Calu3 (cell line): ENCODE data around the gene SAMD10. TPM values are rescaled to one million over a fixed set of nuclear protein-coding genes. Genes with fewer than 3 reads are reported as not detected.

Experiments
- Bru-seq: library from RNA; stranded (reverse); fragments of 400-500 nt; gene quantifications from one replicate; lab custom pipeline; 2021; lab: Mats Ljungman, UMichigan
- BruChase-seq, 2 experiments: library from RNA; stranded (reverse); fragments of 400-500 nt; gene quantifications; one replicate each; lab custom pipeline; 2021; lab: Mats Ljungman, UMichigan
- BruUV-seq: library from RNA; stranded (reverse); fragments of 400-500 nt; replicated peaks from 2 replicates; lab custom pipeline; 2021; lab: Mats Ljungman, UMichigan
- CTCF ChIA-PET: fragments of 300-600 bp; sonication (Branson Sonifier 250); formaldehyde crosslinking; loops from one replicate; lab custom pipeline; 2022; ENCODE audit warnings: antibody characterized with exemption; lab: Charles Lee
- DNase-seq: peaks from one replicate; pipeline ENCODE4 v3.0.0; 2022
- H3K27ac Mint-ChIP-seq: one replicate; pipeline ENCODE4 v1.8.0; 2022; ENCODE audit warnings: mixed read lengths; ENCODE audit not compliant: unreplicated experiment
- H3K27me3 Mint-ChIP-seq: one replicate; pipeline ENCODE4 v1.8.0; 2022; ENCODE audit warnings: mixed read lengths; ENCODE audit not compliant: unreplicated experiment
- H3K36me3 Mint-ChIP-seq: one replicate; pipeline ENCODE4 v1.8.0; 2022; ENCODE audit warnings: mild to moderate bottlenecking, moderate library complexity, mixed read lengths; ENCODE audit not compliant: insufficient read depth, unreplicated experiment
- H3K4me1 Mint-ChIP-seq: one replicate; pipeline ENCODE4 v1.8.0; 2022; ENCODE audit warnings: mild to moderate bottlenecking, low read depth, mixed read lengths; ENCODE audit not compliant: unreplicated experiment
- H3K4me3 Mint-ChIP-seq: one replicate; pipeline ENCODE4 v1.8.0; 2022; ENCODE audit warnings: mild to moderate bottlenecking, low read depth, moderate library complexity, mixed read lengths; ENCODE audit not compliant: unreplicated experiment
- H3K9me3 Mint-ChIP-seq: one replicate; pipeline ENCODE4 v1.8.0; 2022; ENCODE audit warnings: low read depth, mixed read lengths; ENCODE audit not compliant: unreplicated experiment
- CTCF ChIP-seq: fragments of 200-600 bp; IDR thresholded peaks from one replicate; pipeline ENCODE4 v1.8.0; 2022; ENCODE audit warnings: antibody characterized with exemption; ENCODE audit not compliant: unreplicated experiment
- intact Hi-C: fragments of 100-400 bp; cut with micrococcal nuclease; formaldehyde crosslinking; loops from one replicate; pipeline ENCODE4 v1.10.0; 2022; ENCODE audit not compliant: unreplicated experiment
- long read RNA-seq: library from polyadenylated mRNA; stranded (forward); transcript quantifications from one replicate; pipeline ENCODE4 v2.0.0, GENCODE V29; 2022
- total RNA-seq: library from RNA; stranded (reverse); gene quantifications from 2 replicates; pipeline ENCODE4 v1.2.3, GENCODE V29; 2022

The SAMD10 gene
- total RNA-seq = 23.6 and 23.7 TPM in 2 replicates
- Bru-seq, nascent RNA = percentile 53 among the genes with signal in this experiment
- BruChase-seq, experiment 1, labeled RNA remaining after a 6-hour chase = percentile 67 among the genes with signal in this experiment
- BruChase-seq, experiment 2, labeled RNA remaining after a 2-hour chase = percentile 68 among the genes with signal in this experiment
- long read RNA-seq, transcript SAMD10-201 (5 exons, 2,181 nt) = major isoform, 18 of 45 reads
- long read RNA-seq, partial matches to known transcripts = 4 of 45 reads
- long read RNA-seq, other reads (novel, unspliced or antisense) = 19 of 45 reads

GRCh38 chr20:63979557-63980316 is at the start of gene SAMD10:
TSS of gene SAMD10 (minus strand) at chr20:63979642. CDS start at chr20:63979467, 175 bp downstream.
- peaks cover 83% of the 10 kb centered on the region for H3K36me3 Mint-ChIP-seq
- H3K4me3 Mint-ChIP-seq = peak within 1 kb of the TSS; percentile 81
- peak within 1 kb of the TSS; percentile 87 for H3K27ac Mint-ChIP-seq
- no TSS peak for BruUV-seq
- no peaks in the 10 kb centered on the region for H3K9me3 Mint-ChIP-seq
- peaks cover 53% of the 10 kb centered on the region for H3K4me1 Mint-ChIP-seq
- intact Hi-C loops = no loop called here
- peak; percentile 68 for TF ChIP-seq CTCF
- peak; percentile 81 for DNase-seq
- CTCF ChIA-PET = interaction anchor here (0.5 to 2.5 kb wide), 8 partner anchors 23 to 707 kb away, joined by 3 to 26 read pairs (median 8); partner anchors contain the start of genes ARFGAP1, PTK6 and UCKL1
- no peaks in the 10 kb centered on the region for H3K27me3 Mint-ChIP-seq

GRCh38 chr20:64027981-64028685 is 48.7 kb upstream of the SAMD10 start:
- no peak for DNase-seq
- CTCF ChIA-PET = interaction anchor here (0.6 to 2.4 kb wide), 2 partner anchors 11 to 43 kb away, joined by 4 to 10 read pairs; no protein-coding TSS in a partner anchor
- H3K36me3 Mint-ChIP-seq = peaks cover 81% of the 10 kb centered on the region

GRCh38 chr20:64025826-64026412 is 46.5 kb upstream of the SAMD10 start:
- CTCF ChIA-PET = no interaction called here

More at GRCh38 chr20:64027981-64028685, 48.7 kb upstream of the SAMD10 start:
- no TSS peak for BruUV-seq
- no peaks in the 10 kb centered on the region for H3K9me3 Mint-ChIP-seq
- no peaks in the 10 kb centered on the region for H3K27me3 Mint-ChIP-seq
- intact Hi-C loops = no loop called here
- H3K4me3 Mint-ChIP-seq = no peak overlapping the region
- no peak for TF ChIP-seq CTCF
- no peaks in the 10 kb centered on the region for H3K4me1 Mint-ChIP-seq
- H3K27ac Mint-ChIP-seq = no peak overlapping the region

More at GRCh38 chr20:64025826-64026412, 46.5 kb upstream of the SAMD10 start:
- H3K9me3 Mint-ChIP-seq = no peaks in the 10 kb centered on the region
- BruUV-seq = no TSS peak
- H3K27me3 Mint-ChIP-seq = no peaks in the 10 kb centered on the region
- no peak for TF ChIP-seq CTCF
- H3K4me3 Mint-ChIP-seq = no peak overlapping the region
- no peaks in the 10 kb centered on the region for H3K4me1 Mint-ChIP-seq
- intact Hi-C loops = no loop called here
- DNase-seq = no peak
- H3K36me3 Mint-ChIP-seq = peaks cover 75% of the 10 kb centered on the region
- H3K27ac Mint-ChIP-seq = no peak overlapping the region
